Epithelial cell of proximal tubule (primary cell): ENCODE results near the gene FOXK2. TPM values are rescaled to one million over a fixed set of nuclear protein-coding genes. Genes with fewer than 3 reads are reported as not detected.

Experiments used
- DNase-seq: peaks from one replicate; pipeline ENCODE4 v3.0.0-alpha.2; 2011; ENCODE audit warnings: low read depth
- H3K4me3 ChIP-seq: 2 replicates; pipeline ENCODE4 v1.5.1; 2011; ENCODE audit warnings: low read depth, mild to moderate bottlenecking, low read length
- total RNA-seq: library from RNA; depleted of rRNA; stranded (reverse); fragments of >200 nt; gene quantifications from 2 replicates; pipeline ENCODE4 v1.2.3, GENCODE V29; 2015
- TF ChIP-seq, protein P1 (sequence below): conservative IDR thresholded peaks from 2 replicates; pipeline ENCODE4 v1.5.1; 2012; ENCODE audit warnings: low read depth, mild to moderate bottlenecking, low read length

FOXK2 gene
- total RNA-seq, 1 donor from 2014 or later: 33.4 TPM

DNA sequence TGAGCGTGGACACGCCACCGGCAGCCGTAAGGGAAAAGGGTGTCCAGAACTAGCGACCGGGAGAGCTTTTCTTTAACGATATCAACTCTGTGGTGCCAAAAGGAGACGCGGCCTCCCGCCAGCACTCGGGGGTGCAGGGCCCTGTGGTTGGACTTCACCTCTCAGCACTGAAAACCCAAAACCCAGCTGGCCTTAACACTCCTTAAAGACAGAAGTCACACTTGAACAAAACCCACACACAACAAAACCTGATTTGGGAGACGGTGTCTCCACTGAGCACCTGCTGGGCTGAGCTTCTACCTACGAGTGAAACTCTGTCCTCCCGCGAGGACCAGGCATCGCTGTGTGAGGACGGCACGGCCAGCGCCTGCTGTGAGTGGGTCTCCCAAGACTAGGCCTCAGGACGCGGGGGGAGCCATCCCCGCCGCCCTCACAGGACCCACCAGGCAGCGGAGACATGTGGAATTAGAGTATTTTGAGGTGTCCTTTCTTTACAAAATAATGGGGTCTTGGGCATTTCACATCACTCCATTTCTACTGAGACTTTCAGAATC is 82.0 kb downstream of the FOXK2 start:
- no peak for DNase-seq
- TF ChIP-seq, protein P1, sequence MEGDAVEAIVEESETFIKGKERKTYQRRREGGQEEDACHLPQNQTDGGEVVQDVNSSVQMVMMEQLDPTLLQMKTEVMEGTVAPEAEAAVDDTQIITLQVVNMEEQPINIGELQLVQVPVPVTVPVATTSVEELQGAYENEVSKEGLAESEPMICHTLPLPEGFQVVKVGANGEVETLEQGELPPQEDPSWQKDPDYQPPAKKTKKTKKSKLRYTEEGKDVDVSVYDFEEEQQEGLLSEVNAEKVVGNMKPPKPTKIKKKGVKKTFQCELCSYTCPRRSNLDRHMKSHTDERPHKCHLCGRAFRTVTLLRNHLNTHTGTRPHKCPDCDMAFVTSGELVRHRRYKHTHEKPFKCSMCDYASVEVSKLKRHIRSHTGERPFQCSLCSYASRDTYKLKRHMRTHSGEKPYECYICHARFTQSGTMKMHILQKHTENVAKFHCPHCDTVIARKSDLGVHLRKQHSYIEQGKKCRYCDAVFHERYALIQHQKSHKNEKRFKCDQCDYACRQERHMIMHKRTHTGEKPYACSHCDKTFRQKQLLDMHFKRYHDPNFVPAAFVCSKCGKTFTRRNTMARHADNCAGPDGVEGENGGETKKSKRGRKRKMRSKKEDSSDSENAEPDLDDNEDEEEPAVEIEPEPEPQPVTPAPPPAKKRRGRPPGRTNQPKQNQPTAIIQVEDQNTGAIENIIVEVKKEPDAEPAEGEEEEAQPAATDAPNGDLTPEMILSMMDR: no peak
- no peak overlapping the region for H3K4me3 ChIP-seq

DNA sequence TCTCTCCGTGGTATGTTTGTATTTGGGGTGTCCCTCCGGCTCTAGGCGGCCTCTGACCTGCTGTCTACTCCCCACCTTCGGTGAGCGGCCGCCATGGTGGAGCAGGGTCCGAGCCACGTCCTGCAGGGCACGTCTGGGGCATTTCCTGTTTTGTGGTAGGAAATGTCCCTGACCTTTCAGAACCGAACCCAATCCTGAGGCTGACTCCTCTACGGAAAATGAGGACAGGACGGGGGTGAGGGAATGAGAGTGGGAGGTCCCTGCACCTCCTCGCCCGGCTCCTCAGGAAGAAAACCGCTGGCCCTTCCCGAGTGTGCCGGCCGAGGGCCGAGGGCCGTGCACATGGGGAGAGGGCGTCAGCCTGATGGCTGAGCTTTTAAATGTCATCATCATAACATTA is 83.0 kb downstream of the FOXK2 start:
- H3K4me3 ChIP-seq: no peak overlapping the region
- no peak for DNase-seq
- TF ChIP-seq, protein P1: no peak

DNA sequence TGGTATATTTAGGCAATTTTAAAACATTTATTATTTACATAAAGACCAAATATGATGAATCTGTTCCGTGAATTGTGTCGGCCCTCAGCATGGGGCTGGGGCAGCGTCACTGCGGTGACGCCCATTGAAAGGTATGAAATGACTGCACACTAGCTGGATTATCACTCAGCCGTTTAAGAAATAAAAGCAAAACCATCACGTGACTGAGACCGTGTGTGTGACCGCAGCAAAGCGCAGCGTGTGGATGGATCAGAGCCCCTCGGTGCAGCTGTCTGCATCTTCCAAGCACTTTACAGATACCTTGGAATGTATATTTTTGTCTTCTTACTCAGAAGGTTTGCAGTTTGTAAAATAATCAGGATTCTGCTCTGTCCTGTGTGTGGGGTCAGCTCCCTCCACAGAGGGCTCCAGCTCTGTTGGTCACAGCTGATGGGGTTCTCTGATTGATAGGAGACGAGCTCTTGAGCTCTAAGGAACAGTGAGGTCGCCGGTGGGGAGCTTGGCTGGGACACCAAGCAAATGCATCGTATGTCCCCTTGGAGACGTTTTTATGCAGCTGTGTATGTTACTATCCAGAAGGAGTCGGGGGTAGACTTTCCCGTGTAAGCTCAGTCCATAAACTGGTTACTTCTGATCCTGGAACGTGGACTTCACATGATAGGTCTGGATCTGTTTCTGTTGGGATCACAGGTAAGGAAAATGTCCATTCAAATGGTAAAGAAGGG is 83.6 kb downstream of the FOXK2 start:
- H3K4me3 ChIP-seq: no peak overlapping the region
- TF ChIP-seq, protein P1: no peak
- no peak for DNase-seq

GRCh38 chr17:82603981-82604448 is 84.5 kb downstream of the FOXK2 start:
- no peak for DNase-seq
- H3K4me3 ChIP-seq: no peak overlapping the region
- TF ChIP-seq, protein P1: no peak

DNA sequence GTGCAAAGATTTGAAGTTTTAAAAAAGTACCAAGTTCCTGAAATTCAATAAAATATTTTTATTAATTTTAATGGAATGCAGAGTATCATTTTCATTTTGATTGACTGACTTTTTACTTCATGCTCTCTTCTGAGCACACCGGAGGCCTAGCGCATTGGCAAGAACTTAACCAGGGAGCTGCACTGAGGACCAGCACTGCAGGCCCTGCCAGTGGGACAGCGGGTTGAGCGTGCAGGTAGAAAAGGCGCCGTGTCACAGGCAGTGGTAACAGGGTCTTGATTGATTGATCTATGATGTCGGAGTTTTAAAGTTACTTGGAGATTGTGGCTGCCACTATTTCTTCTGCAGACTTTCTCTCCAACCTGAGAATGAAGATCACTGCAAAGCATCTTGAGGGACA is 85.0 kb downstream of the FOXK2 start:
- no peak for DNase-seq
- no peak overlapping the region for H3K4me3 ChIP-seq
- TF ChIP-seq, protein P1: no peak

GRCh38 chr17:82605939-82606600 is 86.5 kb downstream of the FOXK2 start:
- DNase-seq: no peak
- H3K4me3 ChIP-seq: no peak overlapping the region
- TF ChIP-seq, protein P1: no peak
